Aorta (tissue), 5 donors: ENCODE measurements around the gene NDUFB10. TPM values are rescaled to one million over a fixed set of nuclear protein-coding genes. Genes with fewer than 3 reads are reported as not detected.

Source experiments
- ATAC-seq: fragments of 200-7000 bp; cut with Tn5 transposase; one replicate; pipeline ENCODE4 v1.9.1; 2022; ENCODE audit warnings: moderate library complexity; ENCODE audit not compliant: low FRiP score
- DNase-seq, 2 donors: peaks; one replicate each; pipeline ENCODE4 v3.0.0-alpha.2; 2020
- H3K27ac ChIP-seq, 2 donors: one replicate each; pipeline ENCODE4 v1.5.1; 2013; ENCODE audit warnings: low read length in 2 of 2, mild to moderate bottlenecking in 2 of 2, moderate library complexity in 2 of 2, control low read depth in 1 of 2, inconsistent platforms in 1 of 2, low read depth in 1 of 2
- H3K27me3 ChIP-seq, 2 donors: one replicate each; pipeline ENCODE4 v1.6.1; 2013; ENCODE audit warnings: control low read depth in 1 of 2, low read length in 1 of 2, mild to moderate bottlenecking in 1 of 2, moderate library complexity in 1 of 2; ENCODE audit not compliant: insufficient read depth in 2 of 2, control insufficient read depth in 1 of 2
- H3K36me3 ChIP-seq, 2 donors: one replicate each; pipeline ENCODE4 v1.6.1; 2013; ENCODE audit warnings: control low read depth in 1 of 2, low read length in 1 of 2, mild to moderate bottlenecking in 1 of 2; ENCODE audit not compliant: insufficient read depth in 2 of 2, control insufficient read depth in 1 of 2
- H3K4me1 ChIP-seq, 2 donors: one replicate each; pipeline ENCODE4 v1.6.1; 2013; ENCODE audit warnings: low read length in 2 of 2, control low read depth in 1 of 2, mild to moderate bottlenecking in 1 of 2, moderate library complexity in 1 of 2; ENCODE audit not compliant: insufficient read depth in 2 of 2, control insufficient read depth in 1 of 2
- H3K4me3 ChIP-seq, 2 donors: one replicate each; pipeline ENCODE4 v1.5.1; 2013; ENCODE audit warnings: low read length in 2 of 2, control low read depth in 1 of 2, mild to moderate bottlenecking in 1 of 2
- H3K9me3 ChIP-seq: one replicate; pipeline ENCODE4 v1.6.1; 2013; ENCODE audit warnings: mild to moderate bottlenecking, low read length; ENCODE audit not compliant: control insufficient read depth
- WGBS, 2 donors: extraction: QIAGEN DNeasy Blood & Tissue Kit; methylation state at CpG; one replicate each; pipeline ENCODE4 v1.1.7; 2013; 5-methylcytosine and 5-hydroxymethylcytosine counted together
- intact Hi-C, 2 donors: fragments of 100-400 bp; cut with DNase I; formaldehyde crosslinking; loops; one replicate each; pipeline versions ENCODE4 v1.14.2 to v1.15.0; 2022
- polyA plus RNA-seq, 2 donors: library from polyadenylated mRNA; stranded (reverse); fragments of 200-250 nt; gene quantifications; one replicate each; pipeline ENCODE4 v1.2.3, GENCODE V29; 2013
- total RNA-seq, 2 donors: library from RNA; stranded (reverse); fragmentation: NEBNext Ultra II Directional; extraction: Animal tissue kit (Norgen Biotek cat#: 25700); gene quantifications; one replicate each; pipeline ENCODE4 v1.2.1, GENCODE V29; 2021
- donor health status: healthy with polysubstance abuse.
- donor health status: Bipolar disorder and iron deficiency.
- donor health status: DM: no; HTN: no; CAD: no.
- donor health status: DM: no; HTN: no; CAD: no.
- donor health status: DM: yes; HTN: yes; CAD: no.

NDUFB10 gene
- total and polyA plus RNA-seq, 4 donors: 80.5 to 268 (median 133) TPM

GRCh38 chr16:1983544-1984346 is 24.4 kb downstream of the NDUFB10 start, which contains the start of gene GFER:
TSS of gene GFER (plus strand) at chr16:1984193. CDS start at chr16:1984219, 26 bp downstream.
- Histone ChIP-seq H3K4me3 (peak within 1 kb of the TSS; percentile 39 to 78), H3K9me3 (no peaks in the 10 kb centered on the region), H3K27ac (peak within 1 kb of the TSS in 1 of 2 donors; percentile 0), H3K36me3 (no peaks in the 10 kb centered on the region), H3K27me3 (peaks cover 0 to 2% of the 10 kb centered on the region in 2 donors), H3K4me1 (peaks cover 0 to 1% of the 10 kb centered on the region in 2 donors)
- ATAC-seq: peak; percentile 95
- intact Hi-C loops: no loop called here
- 0% methylated on average over 86 to 109 of the region's 109 CpGs for WGBS, 2 donors
- DNase-seq: peak; percentile 95 to 96

GRCh38 chr16:1984347-1985225 is 25.2 kb downstream of the NDUFB10 start:
- 11% methylated on average over 53 to 58 of the region's 58 CpGs for WGBS, 2 donors
- Histone ChIP-seq H3K27ac (no peak overlapping the region), H3K9me3 (no peaks in the 10 kb centered on the region), H3K4me1 (peaks cover 0 to 1% of the 10 kb centered on the region in 2 donors), H3K4me3 (peak overlapping the region; percentile 39 to 78), H3K36me3 (no peaks in the 10 kb centered on the region), H3K27me3 (no peaks in the 10 kb centered on the region)
- ATAC-seq (no peak), DNase-seq (no peak)
- intact Hi-C loops: no loop called here

GRCh38 chr16:1985466-1986150 is 26.3 kb downstream of the NDUFB10 start:
- DNase-seq (no peak), ATAC-seq (no peak)
- Histone ChIP-seq H3K36me3 (no peaks in the 10 kb centered on the region), H3K9me3 (no peaks in the 10 kb centered on the region), H3K4me1 (peaks cover 0 to 1% of the 10 kb centered on the region in 2 donors), H3K27ac (no peak overlapping the region), H3K4me3 (no peak overlapping the region), H3K27me3 (no peaks in the 10 kb centered on the region)
- intact Hi-C loops: no loop called here
- WGBS, 2 donors: 93 to 94% methylated on average over 14 of the region's 14 CpGs

- H3K27me3 ChIP-seq: no peaks in the 10 kb centered on the region
- no peak for ATAC-seq
- peaks cover 0 to 1% of the 10 kb centered on the region in 2 donors for H3K4me1 ChIP-seq
- H3K36me3 ChIP-seq: no peaks in the 10 kb centered on the region
- intact Hi-C loops: no loop called here
- H3K4me3 ChIP-seq: no peak overlapping the region
- WGBS, 2 donors: 89 to 93% methylated on average over 10 of the region's 10 CpGs
- H3K27ac ChIP-seq: no peak overlapping the region
- no peaks in the 10 kb centered on the region for H3K9me3 ChIP-seq
- DNase-seq: no peak
Observed at GRCh38 chr16:1987198-1987597, 27.9 kb downstream of the NDUFB10 start.

- Histone ChIP-seq H3K4me1 (no peaks in the 10 kb centered on the region), H3K36me3 (no peaks in the 10 kb centered on the region), H3K27ac (no peak within 1 kb of the TSS), H3K4me3 (no peak within 1 kb of the TSS), H3K9me3 (no peaks in the 10 kb centered on the region), H3K27me3 (no peaks in the 10 kb centered on the region)
- WGBS, 2 donors: 6 to 9% methylated on average over 41 to 67 of the region's 67 CpGs
- intact Hi-C loops: no loop called here
- DNase-seq (no peak), ATAC-seq (no peak)
Observed at GRCh38 chr16:1989209-1990100, 30.1 kb downstream of the NDUFB10 start, which contains the start of gene SYNGR3. TSS of gene SYNGR3 (plus strand) at chr16:1989970. CDS start at chr16:1990103, 133 bp downstream.

GRCh38 chr16:1990101-1990350 is 30.7 kb downstream of the NDUFB10 start:
- no peak for ATAC-seq
- H3K4me3 ChIP-seq: no peak overlapping the region
- no peak overlapping the region for H3K27ac ChIP-seq
- 0 to 1% methylated on average over 1 to 25 of the region's 25 CpGs for WGBS, 2 donors
- intact Hi-C loops: no loop called here
- H3K4me1 ChIP-seq: no peaks in the 10 kb centered on the region
- no peaks in the 10 kb centered on the region for H3K36me3 ChIP-seq
- DNase-seq: no peak
- H3K9me3 ChIP-seq: no peaks in the 10 kb centered on the region
- H3K27me3 ChIP-seq: no peaks in the 10 kb centered on the region

GRCh38 chr16:1990351-1991134 is 31.2 kb downstream of the NDUFB10 start:
- H3K4me1 ChIP-seq: no peaks in the 10 kb centered on the region
- 2 to 3% methylated on average over 44 to 50 of the region's 50 CpGs for WGBS, 2 donors
- H3K27me3 ChIP-seq: no peaks in the 10 kb centered on the region
- H3K9me3 ChIP-seq: no peaks in the 10 kb centered on the region
- ATAC-seq (no peak), DNase-seq (no peak)
- intact Hi-C loops: no loop called here
- H3K27ac ChIP-seq: no peak overlapping the region
- H3K36me3 ChIP-seq: no peaks in the 10 kb centered on the region
- H3K4me3 ChIP-seq: no peak overlapping the region
